Articular chondrocyte of knee joint (primary cell): ENCODE data around the gene CLEC1A. TPM values are rescaled to one million over a fixed set of nuclear protein-coding genes. Genes with fewer than 3 reads are reported as not detected.

Source experiments
- total RNA-seq: library from RNA; depleted of rRNA; stranded (reverse); fragments of >200 nt; gene quantifications from 2 replicates; pipeline ENCODE4 v1.2.3, GENCODE V29; 2012

CLEC1A gene, protein sequence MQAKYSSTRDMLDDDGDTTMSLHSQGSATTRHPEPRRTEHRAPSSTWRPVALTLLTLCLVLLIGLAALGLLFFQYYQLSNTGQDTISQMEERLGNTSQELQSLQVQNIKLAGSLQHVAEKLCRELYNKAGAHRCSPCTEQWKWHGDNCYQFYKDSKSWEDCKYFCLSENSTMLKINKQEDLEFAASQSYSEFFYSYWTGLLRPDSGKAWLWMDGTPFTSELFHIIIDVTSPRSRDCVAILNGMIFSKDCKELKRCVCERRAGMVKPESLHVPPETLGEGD
- under 0.01 TPM in 1 of 2 replicates, not detected in the other for total RNA-seq

DNA sequence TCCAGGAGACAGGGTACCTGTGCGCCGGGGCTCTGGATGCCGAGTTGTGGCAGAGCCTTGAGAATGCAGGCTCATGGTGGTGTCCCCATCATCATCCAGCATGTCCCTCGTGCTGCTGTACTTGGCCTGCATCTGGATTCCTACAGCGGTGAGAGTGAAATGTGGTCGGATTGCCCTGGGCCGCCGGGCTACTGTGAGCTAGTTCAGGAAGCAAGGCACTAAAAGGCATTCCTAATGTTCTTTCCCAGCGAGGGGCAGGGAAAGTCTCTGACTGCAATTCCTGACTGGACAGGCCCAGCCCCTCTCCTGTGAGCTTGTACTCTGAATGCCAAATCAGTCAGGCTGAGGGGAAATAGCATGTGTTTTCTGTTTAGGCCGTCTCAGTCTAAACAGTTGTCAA lies at the start of gene CLEC1A:
Gene CLEC1A (minus strand): TSS at position 195 of the 400 bp plus-strand sequence. CDS start 63 bp downstream, at position 132.

DNA sequence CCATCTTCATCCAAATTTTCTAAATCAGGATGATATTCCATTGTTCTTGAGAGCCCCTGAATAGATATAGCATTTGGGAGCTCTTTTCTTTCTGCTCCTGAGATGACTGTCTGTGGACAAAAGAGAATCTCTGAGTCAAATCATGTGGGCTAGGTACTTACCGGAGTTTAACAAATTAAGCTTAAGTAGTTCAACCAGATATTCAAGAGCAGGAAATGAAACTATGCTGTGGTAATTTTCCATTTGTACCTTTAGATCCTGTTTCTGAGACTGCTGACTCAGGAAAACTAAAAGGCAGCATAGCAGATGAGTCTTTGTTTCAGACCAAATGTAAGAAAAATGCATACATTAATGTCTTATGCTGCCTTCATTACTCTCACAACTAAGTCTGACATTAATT lies 31.3 kb upstream of the CLEC1A start, which contains the start of gene CLEC7A:
Gene CLEC7A (minus strand): TSS at position 158 of the 400 bp plus-strand sequence. CDS start 117 bp downstream, at position 41.

DNA sequence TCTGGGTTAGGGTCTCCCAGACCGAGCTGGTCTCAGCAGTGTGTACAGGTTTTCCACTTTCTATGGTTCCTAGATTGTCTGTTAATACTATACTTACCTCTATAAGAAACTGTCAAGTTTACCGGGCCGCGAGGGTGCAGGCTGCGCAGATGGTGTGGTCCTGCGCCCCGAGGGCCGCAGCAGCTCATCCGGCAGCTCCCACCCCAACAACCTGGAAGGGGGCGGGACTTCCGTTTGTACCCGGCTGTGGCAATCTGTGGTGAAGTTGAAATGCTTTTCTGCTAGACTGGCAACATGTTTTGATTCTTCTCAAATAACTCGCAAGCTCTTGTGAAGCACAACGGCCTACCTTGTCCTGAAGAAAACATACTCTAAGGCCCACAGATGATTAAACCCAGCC lies 68.3 kb downstream of the CLEC1A start, which contains the start of gene CLEC9A:
Gene CLEC9A (plus strand): TSS at position 237 of the 400 bp plus-strand sequence. CDS start 22,006 bp downstream, outside the sequence.

Other genes with a start within 250 kb of the CLEC1A start
- gene CLEC2B, start 229.6 kb downstream of the CLEC1A start, total RNA-seq: 0.78 and 2.4 TPM in 2 replicates
- gene KLRF2, start 217.5 kb downstream of the CLEC1A start, total RNA-seq: not detected in 2 replicates
- gene CLEC2A, start 166.6 kb downstream of the CLEC1A start, total RNA-seq: not detected in 2 replicates
- gene CLEC12A, start 127.6 kb downstream of the CLEC1A start, total RNA-seq: not detected in 2 replicates
- not detected in 2 replicates for gene CLEC1B, start 99.9 kb downstream of the CLEC1A start, total RNA-seq
- not detected in 2 replicates for gene CLEC12B, start 88.4 kb downstream of the CLEC1A start, total RNA-seq
- gene CLEC9A, start 68.3 kb downstream of the CLEC1A start, total RNA-seq: not detected in 2 replicates
- not detected in 2 replicates for gene CLEC7A, start 31.2 kb upstream of the CLEC1A start, total RNA-seq
- gene OLR1, start 73.1 kb upstream of the CLEC1A start, total RNA-seq: not detected in 2 replicates
- gene TMEM52B, start 80.0 kb upstream of the CLEC1A start, total RNA-seq: not detected in 2 replicates
- gene GABARAPL1, start 113.9 kb upstream of the CLEC1A start, total RNA-seq: 46.3 and 49.6 TPM in 2 replicates
- 0.65 and 1.2 TPM in 2 replicates for gene KLRD1, start 208.9 kb upstream of the CLEC1A start, total RNA-seq